ENCODE measurements around the gene LRRC17. TPM values are rescaled to one million over a fixed set of nuclear protein-coding genes. Genes with fewer than 3 reads are reported as not detected.

LRRC17 gene
- total RNA-seq, 1 experiment from 2014 or later = 0.39 TPM

GRCh38 chr7:102966465-102966864 is 53.7 kb downstream of the LRRC17 start:
- no TSS peak for BruUV-seq (replicated peaks)
- intact Hi-C loops (cut with micrococcal nuclease; ENCODE audit: unreplicated experiment) (no loop called here), in situ Hi-C loops (cut with HindIII; ENCODE audit: low pct_unique_long_range_greater_than_20kb, low sequenced_read_pairs) (no loop called here)
- ATAC-seq = no peak
- DNase-seq (ENCODE audit: low read depth, low spot score) = no peak
- TF ChIP-seq TCF7L2 (IDR thresholded peaks at IDR 0.05; ENCODE audit: low read depth, low read length) (no peak), SIN3A (IDR thresholded peaks at IDR 0.05; ENCODE audit: borderline replicate concordance, insufficient read depth, low read depth, low read length) (no peak), POLR2AphosphoS5 (IDR thresholded peaks at IDR 0.05; ENCODE audit: low read depth, low read length) (no peak), CTCF (IDR thresholded peaks at IDR 0.05) (no peak), REST (IDR thresholded peaks at IDR 0.05; ENCODE audit: insufficient read depth in 1 of 2, low read depth in 2 of 2, low read length in 1 of 2) (no peak)
- Histone ChIP-seq H3K4me1 (ENCODE audit: control insufficient read depth, insufficient read depth, low read length) (peaks cover 5% of the 10 kb centered on the region; the same call in 1 of the 2 replicates), H3K27me3 (ENCODE audit: control insufficient read depth, insufficient read depth, low read length) (no peaks in the 10 kb centered on the region), H3K27ac (ENCODE audit: low read length) (no peak overlapping the region), H3K36me3 (ENCODE audit: control insufficient read depth, insufficient read depth, low read length) (no peaks in the 10 kb centered on the region), H3K4me3 (ENCODE audit: low read depth in 2 of 2, low read length in 2 of 2) (no peak overlapping the region), H3K9me3 (ENCODE audit: control insufficient read depth, insufficient read depth, low read depth, low read length) (no peaks in the 10 kb centered on the region)
- CTCF ChIA-PET = no interaction called here
- POLR2A ChIA-PET = no interaction called here

GRCh38 chr7:102967798-102968197 is 55.0 kb downstream of the LRRC17 start:
- peaks cover 5% of the 10 kb centered on the region; the same call in 1 of the 2 replicates for H3K4me1 ChIP-seq (ENCODE audit: control insufficient read depth, insufficient read depth, low read length)
- TF ChIP-seq CTCF (IDR thresholded peaks at IDR 0.05) (no peak), TCF7L2 (IDR thresholded peaks at IDR 0.05; ENCODE audit: low read depth, low read length) (no peak), REST (IDR thresholded peaks at IDR 0.05; ENCODE audit: insufficient read depth in 1 of 2, low read depth in 2 of 2, low read length in 1 of 2) (no peak), SIN3A (IDR thresholded peaks at IDR 0.05; ENCODE audit: borderline replicate concordance, insufficient read depth, low read depth, low read length) (no peak), POLR2AphosphoS5 (IDR thresholded peaks at IDR 0.05; ENCODE audit: low read depth, low read length) (no peak)
- no peaks in the 10 kb centered on the region for H3K27me3 ChIP-seq (ENCODE audit: control insufficient read depth, insufficient read depth, low read length)
- no peak overlapping the region for H3K27ac ChIP-seq (ENCODE audit: low read length)
- H3K36me3 ChIP-seq (ENCODE audit: control insufficient read depth, insufficient read depth, low read length) = no peaks in the 10 kb centered on the region
- in situ Hi-C loops (cut with HindIII; ENCODE audit: low pct_unique_long_range_greater_than_20kb, low sequenced_read_pairs) (no loop called here), intact Hi-C loops (cut with micrococcal nuclease; ENCODE audit: unreplicated experiment) (no loop called here)
- ChIA-PET POLR2A (no interaction called here), CTCF (no interaction called here)
- H3K4me3 ChIP-seq (ENCODE audit: low read depth in 2 of 2, low read length in 2 of 2) = no peak overlapping the region
- BruUV-seq (replicated peaks) = no TSS peak
- DNase-seq (ENCODE audit: low read depth, low spot score) (no peak), ATAC-seq (no peak)
- no peaks in the 10 kb centered on the region for H3K9me3 ChIP-seq (ENCODE audit: control insufficient read depth, insufficient read depth, low read depth, low read length)

Data from Panc1 (cell line).